GM18868 (cell line): ENCODE data around the gene SDK1.

Experiments
- ATAC-seq: cut with Tn5 transposase; IDR thresholded peaks from one replicate; pipeline ENCODE4 v1.9.1; 2021; ENCODE audit warnings: mild to moderate bottlenecking, moderate library complexity; ENCODE audit not compliant: unreplicated experiment

The SDK1 gene

GRCh38 chr7:3518546-3518945 is 217.5 kb downstream of the SDK1 start:
- no peak for ATAC-seq

DNA sequence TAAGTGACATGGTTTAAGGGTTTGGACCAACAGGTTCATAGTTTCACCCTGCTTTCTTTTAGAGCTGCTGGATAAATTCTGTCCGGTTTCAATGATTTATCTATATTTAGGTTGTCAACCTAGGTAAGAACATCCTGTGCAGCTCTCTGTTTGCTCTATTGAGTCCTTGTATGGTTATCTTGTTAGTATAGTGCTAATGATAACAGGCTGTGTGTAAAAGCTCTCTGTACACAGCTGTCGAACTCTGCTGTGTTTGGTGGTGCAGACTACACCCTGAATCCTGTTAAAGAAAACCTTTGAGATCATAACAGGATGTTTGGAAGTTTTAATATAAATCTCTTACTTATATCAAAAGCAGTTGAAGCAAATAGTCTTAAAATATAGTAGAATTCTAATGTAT is 219.2 kb downstream of the SDK1 start:
- no peak for ATAC-seq

DNA sequence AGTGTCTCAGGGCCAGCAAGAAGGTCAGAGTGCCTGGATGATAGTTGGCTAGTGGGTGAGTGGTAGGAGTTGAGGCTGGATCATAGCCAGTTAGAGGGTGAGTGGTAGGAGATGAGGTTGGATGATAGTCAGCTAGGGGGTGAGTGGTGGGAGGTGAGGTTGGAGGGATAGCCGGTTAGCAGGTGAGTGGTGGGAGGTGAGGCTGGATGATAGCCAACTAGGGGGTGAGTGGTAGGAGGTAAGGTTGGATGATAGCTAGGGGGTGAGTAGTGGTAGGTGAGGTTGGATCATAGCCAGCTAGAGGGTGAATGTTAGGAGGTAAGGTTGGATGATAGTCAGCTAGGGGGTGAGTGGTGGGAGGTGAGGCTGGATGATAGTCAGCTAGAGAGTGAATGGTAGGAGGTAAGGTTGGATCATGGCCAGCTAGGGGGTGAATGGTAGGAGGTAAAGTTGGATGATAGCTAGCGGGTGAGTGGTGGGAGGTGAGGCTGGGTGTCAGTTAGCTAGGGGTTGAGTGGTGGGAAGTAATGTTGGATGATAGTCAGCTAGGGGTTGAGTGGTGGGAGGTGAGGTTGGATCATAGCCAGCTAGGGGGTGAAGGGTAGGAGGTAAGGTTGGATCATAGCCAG is 226.6 kb downstream of the SDK1 start:
- no peak for ATAC-seq

DNA sequence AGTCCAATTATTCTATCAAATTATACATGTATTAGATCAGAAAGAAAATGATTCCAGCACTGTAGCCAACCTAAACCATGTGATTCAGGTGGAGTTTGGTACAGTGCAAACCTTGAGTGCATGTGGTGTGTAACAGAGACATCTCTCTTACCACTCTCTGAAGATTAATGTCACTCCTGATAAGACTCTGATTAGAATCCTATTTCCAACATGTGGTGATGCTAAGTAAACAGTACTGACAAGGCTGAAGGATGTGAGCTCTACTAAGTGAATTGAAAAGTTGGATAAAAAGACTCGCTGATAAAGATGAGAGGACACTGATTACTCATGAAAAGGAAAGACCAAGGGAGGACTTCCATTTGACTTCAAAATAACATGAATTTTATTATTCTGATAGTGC is 232.0 kb downstream of the SDK1 start:
- ATAC-seq: no peak

DNA sequence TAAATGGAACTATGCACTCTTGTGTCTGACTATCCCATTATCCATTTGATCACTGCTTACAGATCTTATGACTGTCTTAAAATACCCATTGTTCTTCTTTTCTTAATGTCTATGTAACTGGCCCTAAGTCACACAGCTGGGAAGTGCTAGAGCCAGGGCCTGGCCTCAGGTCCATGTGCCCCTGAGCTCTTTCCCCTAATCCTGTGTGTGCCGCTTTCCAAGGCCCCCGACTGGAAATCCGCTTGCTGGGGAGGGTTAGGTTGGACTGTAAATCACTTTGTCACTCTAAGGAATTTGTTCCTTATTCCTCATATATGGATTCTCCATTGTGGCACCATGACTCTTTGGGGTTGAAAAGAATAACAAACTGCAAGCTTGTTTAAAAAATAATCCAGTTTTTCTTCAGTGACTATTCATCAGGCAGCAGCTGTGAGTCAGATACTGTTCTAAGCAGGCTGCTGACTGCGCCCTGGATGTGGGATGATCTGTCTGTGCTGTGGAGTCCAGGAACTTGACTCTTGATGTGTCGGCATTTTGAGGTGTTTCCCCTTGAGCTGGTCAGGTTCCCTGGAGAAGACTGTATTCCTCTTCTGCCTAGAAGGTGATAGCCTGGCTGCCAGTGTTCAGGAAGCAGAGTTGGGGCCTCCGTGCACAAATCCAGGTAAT is 236.3 kb downstream of the SDK1 start:
- no peak for ATAC-seq

DNA sequence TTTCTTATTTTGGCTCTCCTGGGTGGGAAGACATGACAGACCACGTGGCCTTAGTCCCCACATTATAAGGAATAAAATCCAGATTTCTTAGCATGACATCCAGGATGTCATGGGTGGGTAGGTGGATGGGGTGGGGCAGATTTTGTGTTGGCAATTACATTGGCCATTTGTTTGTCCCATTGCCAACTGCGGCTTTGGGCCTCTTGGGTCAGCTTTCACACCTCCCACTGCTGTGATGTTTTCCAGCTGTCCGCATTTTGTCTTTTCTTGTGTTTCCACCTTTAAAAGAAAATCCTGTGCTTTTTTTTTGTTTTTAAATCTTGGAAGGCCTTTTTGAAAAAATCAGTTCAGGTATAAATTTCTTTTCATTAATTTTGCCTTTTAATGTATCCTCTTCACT is 237.0 kb downstream of the SDK1 start:
- no peak for ATAC-seq

DNA sequence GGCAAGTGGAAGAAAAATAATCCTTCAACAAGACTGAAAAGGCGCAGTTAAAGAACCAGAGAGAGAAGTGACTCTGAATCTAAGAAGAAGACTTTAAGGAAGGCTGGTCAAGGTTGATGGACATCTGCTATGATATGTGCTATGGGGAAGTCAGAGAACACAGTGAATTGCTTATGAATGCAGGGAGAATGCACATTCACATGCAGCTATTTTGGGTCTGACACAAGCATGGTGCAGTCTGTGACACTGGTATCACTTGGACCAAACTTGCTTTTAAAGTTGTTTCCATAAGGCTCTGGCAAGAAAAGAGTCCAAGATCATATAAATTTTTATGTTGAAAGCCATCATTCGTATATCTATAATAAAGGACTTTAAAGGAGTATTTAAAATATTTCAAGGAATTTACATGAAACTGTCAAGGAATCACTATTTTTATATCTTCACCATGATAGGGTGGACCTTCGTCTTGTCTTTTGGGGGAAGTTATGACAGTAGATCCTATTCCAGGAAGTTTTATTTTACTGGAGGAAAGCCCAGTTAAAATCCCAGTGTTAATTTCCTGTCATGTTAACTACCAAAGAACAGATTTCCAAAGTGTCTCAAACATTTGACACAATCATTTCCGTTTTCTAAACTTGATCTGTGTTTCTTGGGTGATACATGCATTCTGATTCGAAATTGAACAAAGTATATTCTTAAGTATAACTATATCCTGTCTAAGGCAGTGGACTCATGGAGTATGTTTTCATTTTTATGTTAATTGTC is 239.6 kb downstream of the SDK1 start:
- ATAC-seq: no peak

- ATAC-seq: no peak
Observed at GRCh38 chr7:3544202-3544601, 243.2 kb downstream of the SDK1 start.

- ATAC-seq: no peak
Observed at GRCh38 chr7:3548815-3549214, 247.8 kb downstream of the SDK1 start.

- no peak for ATAC-seq
Observed at GRCh38 chr7:3549601-3550000, 248.5 kb downstream of the SDK1 start.

GRCh38 chr7:3551536-3551935 is 250.5 kb downstream of the SDK1 start:
- no peak for ATAC-seq

- no peak for ATAC-seq
Observed at GRCh38 chr7:3552499-3552898, 251.4 kb downstream of the SDK1 start.

DNA sequence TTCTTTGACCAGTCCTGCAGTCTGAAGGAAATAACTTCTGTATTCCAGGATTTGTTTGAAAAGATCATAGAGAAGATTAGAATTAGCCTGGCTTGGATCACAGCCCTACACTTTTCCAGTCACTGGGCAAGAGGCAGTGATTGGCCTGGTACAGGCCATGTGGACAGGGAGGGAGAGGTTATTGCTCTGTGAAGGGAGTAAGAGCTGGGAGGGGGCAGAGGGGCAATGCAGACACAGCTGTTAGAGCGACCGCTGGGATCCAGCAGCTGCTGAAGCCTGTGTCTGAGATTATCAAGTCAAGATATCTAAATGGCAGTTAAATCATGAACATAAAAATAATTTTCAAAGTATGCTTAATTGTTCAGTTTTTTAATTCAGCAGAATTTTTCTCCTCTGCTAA is 257.3 kb downstream of the SDK1 start:
- ATAC-seq: no peak

GRCh38 chr7:3559278-3559677 is 258.2 kb downstream of the SDK1 start:
- no peak for ATAC-seq

- no peak for ATAC-seq
Observed at GRCh38 chr7:3560495-3560894, 259.4 kb downstream of the SDK1 start.

- ATAC-seq: no peak
Observed at GRCh38 chr7:3561932-3562331, 260.9 kb downstream of the SDK1 start.

DNA sequence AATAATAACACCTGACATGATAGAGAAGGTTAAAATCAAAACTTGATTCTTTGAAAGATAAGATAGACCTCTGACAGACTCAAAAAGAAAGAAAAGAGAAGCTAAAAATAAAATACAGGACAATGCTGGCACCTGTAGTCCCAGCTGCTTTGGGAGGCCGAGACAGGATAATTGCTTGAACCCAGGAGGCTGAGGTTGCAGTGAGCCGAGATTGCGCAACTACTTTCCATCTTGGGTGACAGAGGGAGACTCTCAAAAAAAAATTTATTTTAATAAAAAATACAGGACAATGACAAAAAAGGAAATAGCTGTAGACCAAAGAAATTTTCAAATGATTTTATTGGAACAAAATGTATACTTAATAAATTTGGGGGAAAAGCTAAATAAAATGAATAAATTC is 263.2 kb downstream of the SDK1 start:
- ATAC-seq: no peak

GRCh38 chr7:3568516-3568915 is 267.5 kb downstream of the SDK1 start:
- no peak for ATAC-seq

- ATAC-seq: no peak
Observed at GRCh38 chr7:3569643-3570042, 268.6 kb downstream of the SDK1 start.

- no peak for ATAC-seq
Observed at GRCh38 chr7:3573151-3573550, 272.1 kb downstream of the SDK1 start.

DNA sequence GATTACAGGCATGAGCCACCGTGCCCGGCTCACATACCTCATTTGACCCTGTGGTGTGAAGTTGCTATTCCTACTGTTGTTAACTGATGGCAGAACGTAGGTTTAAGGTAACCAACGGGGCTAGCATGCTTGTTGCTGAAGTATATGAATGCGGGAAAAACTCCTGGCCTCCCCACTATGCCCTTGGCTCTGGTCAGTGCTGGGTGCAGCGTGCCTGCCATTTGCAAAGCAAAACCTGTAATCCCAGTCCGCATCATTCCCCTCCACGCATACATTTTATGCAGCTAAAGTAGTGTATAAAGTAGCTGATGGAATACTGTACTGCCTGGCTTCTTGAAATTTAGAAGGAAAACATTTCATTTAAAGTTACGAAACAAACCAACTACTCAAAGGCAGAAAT is 273.3 kb downstream of the SDK1 start:
- no peak for ATAC-seq
